GM18526 (cell line): ENCODE results near the gene GPX8.

Experiments used
- POLR2A ChIP-seq: IDR thresholded peaks from 3 replicates; pipeline ENCODE4 v1.6.1; 2011; ENCODE audit not compliant: insufficient read length; ENCODE audit errors: extremely low read depth

GPX8 gene

GRCh38 chr5:55159763-55160492 lies at the start of gene GPX8:
Gene GPX8, plus strand, starts transcription at chr5:55160171. Its CDS starts 22 bp downstream, at chr5:55160193.
- no peak for TF ChIP-seq POLR2A

DNA sequence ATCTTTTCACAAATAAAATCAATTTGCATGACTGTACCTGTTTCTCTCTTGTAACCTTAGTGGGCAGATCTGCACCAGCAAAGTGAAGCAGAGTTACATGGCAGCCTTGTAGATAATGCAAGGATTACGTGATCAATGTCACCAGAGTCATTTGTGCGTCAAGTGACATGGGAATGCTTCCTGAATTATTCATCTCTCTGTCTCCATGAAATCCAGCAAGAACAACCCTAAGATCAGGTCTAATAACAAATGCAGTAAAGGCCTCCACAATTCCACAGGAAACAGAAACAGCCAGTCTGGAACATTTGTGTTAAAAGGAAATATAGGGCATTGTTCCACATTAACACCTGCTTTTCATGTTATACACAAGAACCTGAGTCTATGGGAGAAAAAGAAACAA lies 49.8 kb upstream of the GPX8 start:
- no peak for TF ChIP-seq POLR2A

- TF ChIP-seq POLR2A: no peak
Measured at GRCh38 chr5:55113327-55113726, 46.6 kb upstream of the GPX8 start.

DNA sequence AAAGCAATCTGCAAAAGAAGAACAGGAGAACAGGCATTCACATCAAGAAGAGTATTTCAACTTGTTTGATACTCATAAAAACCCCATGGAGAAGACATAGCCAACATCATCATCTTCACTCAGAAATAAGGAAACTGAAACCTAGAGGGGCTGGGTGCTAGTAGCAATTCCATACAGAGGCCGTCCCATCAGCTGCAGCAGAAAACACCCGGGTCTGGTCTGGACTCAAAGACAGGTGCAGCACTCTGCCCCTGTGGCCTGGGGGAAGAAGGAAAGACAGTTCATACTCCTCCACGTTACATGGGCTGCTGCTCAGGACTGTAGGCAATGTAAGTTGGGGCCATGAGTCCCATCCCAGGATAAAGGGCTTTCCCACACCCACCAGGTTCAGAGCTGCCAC lies 45.9 kb upstream of the GPX8 start:
- no peak for TF ChIP-seq POLR2A

- TF ChIP-seq POLR2A: no peak
Measured at GRCh38 chr5:55123365-55123764, 36.6 kb upstream of the GPX8 start.

- no peak for TF ChIP-seq POLR2A
Measured at GRCh38 chr5:55134053-55134722, 25.8 kb upstream of the GPX8 start.

GRCh38 chr5:55136521-55136920 lies 23.4 kb upstream of the GPX8 start:
- no peak for TF ChIP-seq POLR2A

DNA sequence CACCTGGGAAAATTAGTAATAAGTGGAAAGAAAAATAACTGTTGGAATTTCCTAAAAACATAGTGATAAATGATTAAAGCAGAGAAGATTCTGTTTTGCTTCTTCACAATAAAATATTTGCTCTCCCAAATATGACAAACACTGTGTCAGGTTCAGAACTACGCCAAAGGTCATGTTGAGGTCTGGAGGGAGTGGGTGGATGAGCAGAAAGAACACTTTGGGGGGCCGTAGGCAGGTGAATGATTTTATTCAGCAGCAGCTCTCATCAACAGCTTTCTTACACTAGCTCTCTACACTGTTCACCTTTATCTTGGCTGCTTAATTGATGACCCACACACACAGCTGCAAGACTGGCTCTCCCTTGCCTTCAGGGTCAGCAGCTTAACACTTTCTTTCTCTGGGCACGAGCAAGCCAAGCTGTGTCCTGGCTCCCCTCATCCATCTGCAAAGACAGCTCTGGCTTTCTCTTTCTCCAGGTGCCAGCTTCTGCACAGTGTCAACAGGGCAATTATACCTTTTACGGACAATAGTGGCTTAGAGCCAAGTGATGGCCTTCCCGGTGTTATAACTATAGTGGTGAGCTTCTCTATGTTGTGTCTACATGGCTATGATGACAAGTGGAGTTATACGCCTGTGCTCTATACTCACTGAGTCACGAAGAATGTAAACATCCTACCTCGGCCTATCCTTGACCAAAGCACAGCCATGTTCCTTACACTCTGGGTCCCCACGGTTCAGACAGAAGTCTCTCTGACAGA lies 18.9 kb upstream of the GPX8 start:
- no peak for TF ChIP-seq POLR2A

DNA sequence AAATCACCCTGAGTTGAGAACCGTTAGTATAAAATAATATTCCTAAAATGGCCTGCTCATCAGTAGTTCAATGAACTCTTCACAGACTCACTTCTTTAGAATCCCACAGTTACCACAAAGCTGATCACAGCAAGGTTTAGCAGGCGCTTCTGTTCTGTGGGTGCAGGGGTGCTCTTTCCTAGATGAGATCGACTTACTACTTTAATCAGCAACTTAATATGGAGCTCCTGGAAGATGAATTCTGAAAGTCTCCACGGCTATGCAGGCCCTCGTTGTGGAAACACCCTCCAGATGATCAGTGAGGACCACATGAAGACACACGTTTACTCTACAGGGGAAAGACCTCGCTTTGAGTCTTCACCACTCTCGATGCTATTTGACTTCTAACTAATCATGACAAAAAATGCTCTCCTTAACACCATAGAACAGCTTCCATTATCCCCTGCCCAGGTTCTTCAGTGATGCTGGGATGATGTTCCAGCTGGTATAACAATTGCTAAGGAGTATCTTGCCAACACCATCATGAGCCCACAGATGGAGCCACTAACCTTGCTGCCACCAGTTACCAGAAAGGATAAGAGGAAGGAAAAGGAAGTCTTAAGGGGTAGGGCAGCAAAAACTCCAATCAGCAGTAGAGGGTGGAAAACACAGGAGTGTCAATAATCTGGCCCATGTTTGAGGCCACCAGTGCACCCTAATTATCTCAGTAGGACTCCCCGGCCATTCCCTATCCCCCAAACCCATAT lies 17.9 kb upstream of the GPX8 start:
- TF ChIP-seq POLR2A: no peak

DNA sequence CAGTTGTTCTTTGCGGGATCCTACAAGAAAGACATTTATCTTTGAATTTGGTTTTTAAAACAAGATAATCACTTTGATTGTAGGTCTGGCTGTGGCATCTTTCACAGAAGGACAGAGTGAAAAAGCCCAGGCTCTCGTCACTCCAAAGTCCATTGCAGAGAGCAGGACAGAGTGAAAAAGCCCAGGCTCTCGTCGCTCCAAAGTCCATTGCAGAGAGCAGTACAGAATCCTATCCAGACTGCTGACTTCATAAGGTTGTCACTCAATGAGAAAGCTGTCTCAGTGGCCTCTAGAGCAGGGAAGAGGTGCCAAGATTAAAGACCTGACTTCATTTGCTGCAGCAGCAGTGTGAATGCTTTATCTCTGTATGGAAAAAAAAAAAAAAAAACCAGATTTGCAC lies 16.3 kb upstream of the GPX8 start:
- no peak for TF ChIP-seq POLR2A

DNA sequence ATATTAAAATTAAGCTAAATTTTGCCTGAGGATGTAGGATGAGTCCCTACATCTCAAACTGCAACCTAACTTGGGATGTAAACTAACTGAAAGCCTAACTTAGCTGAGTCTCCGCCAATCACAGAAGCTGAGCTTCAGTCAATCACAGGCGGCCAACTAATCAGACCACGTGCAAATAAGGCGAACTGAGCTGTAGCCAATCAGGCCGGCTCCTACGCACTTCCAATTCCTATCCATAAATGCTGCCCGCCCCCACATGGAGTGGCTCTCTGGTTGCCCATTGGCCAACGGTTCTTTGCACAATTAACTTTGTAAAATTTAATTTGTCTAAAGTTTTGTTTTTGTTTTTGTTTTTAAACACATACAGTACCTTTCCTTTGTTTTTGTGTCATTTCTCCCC lies 13.9 kb upstream of the GPX8 start:
- TF ChIP-seq POLR2A: no peak

DNA sequence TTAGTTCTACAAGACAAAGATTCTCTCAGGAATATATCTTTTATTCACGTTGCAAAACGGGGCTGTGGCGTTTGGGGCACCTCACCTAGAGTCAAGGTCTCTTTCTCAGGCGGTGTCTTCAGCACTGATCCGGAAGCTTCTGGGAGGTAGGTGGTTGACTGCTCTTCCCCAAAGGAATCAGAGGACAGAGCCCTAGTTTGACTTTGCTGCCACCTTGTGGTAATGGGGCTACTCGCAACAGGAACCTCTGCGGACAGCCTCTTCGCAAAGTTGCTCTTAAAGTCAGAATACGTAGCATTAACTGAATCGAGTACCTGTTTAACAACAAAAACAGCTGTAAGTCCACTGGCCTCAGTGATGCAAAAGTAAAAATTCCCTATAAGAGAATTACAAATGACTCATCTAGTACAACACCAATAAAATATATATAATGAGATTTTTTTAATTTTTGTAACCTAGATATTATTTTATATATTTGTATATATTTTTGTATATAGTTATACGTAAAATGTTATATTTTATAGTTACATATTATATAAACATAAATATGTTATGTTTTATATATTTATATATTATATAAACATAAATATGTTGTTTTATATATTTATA lies 13.3 kb upstream of the GPX8 start:
- no peak for TF ChIP-seq POLR2A

DNA sequence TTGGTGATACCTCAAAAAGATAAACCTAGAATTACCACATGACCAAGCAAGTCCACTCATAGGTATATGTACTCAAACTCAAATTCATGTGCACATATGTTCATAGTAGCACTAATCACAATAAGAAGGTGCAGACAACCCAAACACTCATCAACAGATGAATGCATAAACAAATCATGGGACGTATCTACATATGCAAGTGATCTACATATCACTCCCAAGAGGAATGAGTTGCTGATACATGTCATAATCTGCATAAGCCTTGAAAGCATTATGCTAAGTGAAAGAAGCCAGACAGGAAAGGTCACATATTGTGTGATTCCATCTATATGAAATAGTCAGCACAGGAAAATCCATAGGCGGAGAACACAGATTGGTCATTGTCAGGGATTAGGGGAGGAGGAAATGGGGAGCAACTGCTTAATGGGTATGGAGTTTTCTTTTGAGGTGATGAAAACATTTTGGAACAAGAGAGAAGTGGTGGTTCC lies 10.6 kb upstream of the GPX8 start:
- TF ChIP-seq POLR2A: no peak

DNA sequence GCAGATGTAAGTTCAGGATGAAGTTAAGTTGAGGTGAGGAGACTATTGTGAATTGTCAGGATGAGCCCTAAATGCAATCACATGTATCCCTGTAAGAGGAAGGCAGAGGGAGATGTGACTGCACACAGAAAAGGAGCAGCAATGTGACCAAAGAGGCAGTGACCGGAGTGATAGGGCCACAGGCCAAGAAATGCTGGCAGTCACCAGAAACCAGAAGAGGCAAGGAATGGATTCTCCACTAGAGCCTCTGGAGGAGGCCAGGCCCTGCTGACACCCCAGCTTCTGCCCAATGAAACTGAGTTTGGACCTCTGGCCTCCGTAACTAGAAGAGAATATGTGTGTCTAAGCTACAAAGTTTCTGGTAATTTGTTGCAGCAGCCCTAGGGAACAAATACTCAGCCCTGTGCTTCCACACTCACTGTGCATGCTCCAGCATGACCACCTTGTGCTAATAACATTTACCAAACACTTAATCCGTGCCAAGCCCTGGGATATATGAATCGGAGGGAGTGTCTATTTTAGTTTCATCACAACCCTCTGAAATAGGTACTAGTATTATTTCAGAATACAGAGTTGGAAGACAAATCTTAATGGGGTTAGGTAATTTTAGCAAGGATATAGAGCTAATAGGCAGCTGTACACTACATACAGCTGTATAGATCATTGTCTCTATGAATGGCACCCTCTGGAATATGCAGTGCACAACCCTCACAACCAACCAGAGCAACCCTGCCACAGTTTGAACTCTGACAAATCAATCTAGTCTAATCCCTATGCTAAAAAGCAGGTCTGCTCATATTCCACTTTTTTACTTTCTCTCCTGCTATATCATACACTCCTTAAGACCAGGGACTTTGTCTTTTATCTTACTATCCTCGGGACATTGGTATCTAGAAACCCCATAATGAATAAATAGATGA lies 7.8 kb upstream of the GPX8 start:
- no peak for TF ChIP-seq POLR2A
